Esophagus squamous epithelium (tissue), 5 donors: ENCODE measurements around the gene KAT7. TPM values are rescaled to one million over a fixed set of nuclear protein-coding genes. Genes with fewer than 3 reads are reported as not detected.

Experiments
- DNase-seq: peaks from one replicate; lab custom pipeline; 2025; lab: John Stamatoyannopoulos, UW
- H3K27ac ChIP-seq, 4 donors: fragments of 200-600 bp; sonication (generic); one replicate each; pipeline ENCODE4 v1.5.1; 2016 to 2019; ENCODE audit warnings: mild to moderate bottlenecking in 1 of 4
- H3K27me3 ChIP-seq, 4 donors: fragments of 200-600 bp; sonication (generic); 1 replicate in 3 of 4; 2 replicates in 1 of 4; pipeline versions ENCODE4 v1.5.1 to v1.6.0; 2017 to 2021; ENCODE audit warnings: antibody characterized with exemption in 1 of 4
- H3K36me3 ChIP-seq, 3 donors: fragments of 200-600 bp; sonication (generic); one replicate each; pipeline ENCODE4 v1.5.1; 2016 to 2019
- H3K4me1 ChIP-seq, 3 donors: fragments of 200-600 bp; sonication (generic); one replicate each; pipeline ENCODE4 v1.5.1; 2017 to 2019
- H3K4me3 ChIP-seq, 4 donors: fragments of 200-600 bp; sonication (generic); 1 replicate in 3 of 4; 2 replicates in 1 of 4; pipeline ENCODE4 v1.5.1; 2016 to 2019; ENCODE audit warnings: mild to moderate bottlenecking in 2 of 4, moderate library complexity in 1 of 4
- H3K9me3 ChIP-seq, 3 donors: fragments of 200-600 bp; sonication (generic); one replicate each; pipeline ENCODE4 v1.5.1; 2016 to 2019
- CTCF ChIP-seq, 6 experiments: fragments of 450-650 bp in 4 of 6; fragments of 200-600 bp in 2 of 6; sonication (generic) in 2 of 6; IDR thresholded peaks; one replicate each; pipeline ENCODE4 v1.5.1; 2016 to 2019; ENCODE audit warnings: antibody characterized with exemption in 6 of 6, mild to moderate bottlenecking in 4 of 6, moderate library complexity in 4 of 6
- POLR2A ChIP-seq, 4 donors: fragments of 450-650 bp; IDR thresholded peaks; one replicate each; pipeline ENCODE4 v1.6.1; 2017; ENCODE audit warnings: antibody characterized with exemption in 4 of 4, mild to moderate bottlenecking in 4 of 4, moderate library complexity in 3 of 4
- WGBS, 2 donors: methylation state at CpG; one replicate each; pipeline ENCODE4 v1.1.5; 2018; 5-methylcytosine and 5-hydroxymethylcytosine counted together
- intact Hi-C: fragments of 100-400 bp; cut with DNase I; formaldehyde crosslinking; loops from one replicate; pipeline ENCODE4 v1.15.0; 2022
- total RNA-seq, 4 donors: library from RNA; depleted of rRNA; stranded (reverse); fragments of >200 nt; gene quantifications; one replicate each; pipeline ENCODE4 v1.1.0, GENCODE V29; 2016
- donor health status: DM: yes; HTN: yes; CAD: no.

The KAT7 gene
- total RNA-seq, 4 donors from 2014 or later = 22.6 to 32.6 (median 26.6) TPM

GRCh38 chr17:49748223-49748622 is 40.3 kb upstream of the KAT7 start:
- Histone ChIP-seq H3K27ac (peak overlapping the region in 2 of 4 donors; percentile 7 to 35), H3K4me1 (peaks cover 0 to 27% (median 9%) of the 10 kb centered on the region in 3 donors), H3K36me3 (no peaks in the 10 kb centered on the region), H3K4me3 (no peak overlapping the region), H3K9me3 (no peaks in the 10 kb centered on the region), H3K27me3 (no peaks in the 10 kb centered on the region)
- 58 to 76% methylated on average over 3 of the region's 3 CpGs for WGBS, 2 donors
- TF ChIP-seq CTCF (IDR thresholded peaks at IDR 0.05) (no peak), POLR2A (IDR thresholded peaks at IDR 0.05) (no peak)
- no peak for DNase-seq
- intact Hi-C loops = no loop called here

GRCh38 chr17:49748791-49749190 is 39.7 kb upstream of the KAT7 start:
- no peak for DNase-seq

GRCh38 chr17:49749730-49750129 is 38.8 kb upstream of the KAT7 start:
- no peaks in the 10 kb centered on the region for H3K36me3 ChIP-seq
- intact Hi-C loops = no loop called here
- DNase-seq = no peak
- H3K9me3 ChIP-seq = no peaks in the 10 kb centered on the region
- H3K27ac ChIP-seq = no peak overlapping the region
- no peak overlapping the region for H3K4me3 ChIP-seq
- H3K27me3 ChIP-seq = no peaks in the 10 kb centered on the region
- 70 to 82% methylated on average over 3 of the region's 3 CpGs for WGBS, 2 donors
- no peak for TF ChIP-seq CTCF (IDR thresholded peaks at IDR 0.05)
- no peak for TF ChIP-seq POLR2A (IDR thresholded peaks at IDR 0.05)
- peaks cover 0 to 12% (median 7%) of the 10 kb centered on the region in 3 donors for H3K4me1 ChIP-seq

More at GRCh38 chr17:49748791-49749190, 39.7 kb upstream of the KAT7 start:
- Histone ChIP-seq H3K27ac (peak overlapping the region in 1 of 4 donors; percentile 42), H3K4me3 (no peak overlapping the region), H3K9me3 (no peaks in the 10 kb centered on the region), H3K36me3 (no peaks in the 10 kb centered on the region), H3K4me1 (peaks cover 0 to 21% (median 7%) of the 10 kb centered on the region in 3 donors), H3K27me3 (no peaks in the 10 kb centered on the region)
- WGBS, 2 donors = 81 to 94% methylated on average over 7 of the region's 7 CpGs
- TF ChIP-seq CTCF (IDR thresholded peaks at IDR 0.05) (no peak), POLR2A (IDR thresholded peaks at IDR 0.05) (no peak)
- intact Hi-C loops = no loop called here

- Histone ChIP-seq H3K27me3 (no peaks in the 10 kb centered on the region), H3K9me3 (no peaks in the 10 kb centered on the region), H3K36me3 (no peaks in the 10 kb centered on the region), H3K4me3 (no peak overlapping the region), H3K27ac (no peak overlapping the region), H3K4me1 (peaks cover 0 to 14% (median 4%) of the 10 kb centered on the region in 3 donors)
- intact Hi-C loops = no loop called here
- DNase-seq = no peak
- 80 to 91% methylated on average over 3 of the region's 3 CpGs for WGBS, 2 donors
- TF ChIP-seq POLR2A (IDR thresholded peaks at IDR 0.05) (no peak), CTCF (IDR thresholded peaks at IDR 0.05) (no peak)
Observed at GRCh38 chr17:49752508-49752907, 36.0 kb upstream of the KAT7 start.

- TF ChIP-seq POLR2A (IDR thresholded peaks at IDR 0.05) = no peak
- no peak for TF ChIP-seq CTCF (IDR thresholded peaks at IDR 0.05)
- Histone ChIP-seq H3K27me3 (no peaks in the 10 kb centered on the region), H3K9me3 (no peaks in the 10 kb centered on the region), H3K36me3 (peaks cover 0 to 4% (median 4%) of the 10 kb centered on the region in 3 donors), H3K27ac (no peak overlapping the region), H3K4me3 (no peak overlapping the region), H3K4me1 (peaks cover 0 to 13% (median 4%) of the 10 kb centered on the region in 3 donors)
- intact Hi-C loops = no loop called here
- 87% methylated on average over 5 of the region's 8 CpGs; no CpG with 5 or more reads in 1 of the 2 donors for WGBS, 2 donors
- no peak for DNase-seq
Observed at GRCh38 chr17:49753959-49754391, 34.5 kb upstream of the KAT7 start.
